ENCODE results near the gene DLG2.

DNA sequence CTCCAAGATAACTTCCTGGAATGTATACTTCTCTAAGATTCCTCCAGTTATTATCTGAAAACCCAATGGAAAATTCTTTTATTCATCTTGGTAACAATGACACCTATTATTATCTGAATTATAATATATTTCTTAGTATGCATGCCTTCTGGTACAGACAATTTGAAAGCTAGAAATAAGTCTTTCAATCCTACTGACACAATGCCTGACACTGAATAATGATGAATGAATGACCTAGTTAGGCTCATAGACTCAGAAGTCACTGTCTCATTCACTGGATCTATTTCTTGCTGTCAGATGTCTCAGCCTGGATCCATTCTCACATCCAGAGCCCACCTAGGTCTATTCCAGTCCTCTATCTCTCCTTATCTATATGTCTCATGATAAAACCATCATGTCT, 1214.3 kb downstream of the DLG2 start:
- TF ChIP-seq, protein P1, sequence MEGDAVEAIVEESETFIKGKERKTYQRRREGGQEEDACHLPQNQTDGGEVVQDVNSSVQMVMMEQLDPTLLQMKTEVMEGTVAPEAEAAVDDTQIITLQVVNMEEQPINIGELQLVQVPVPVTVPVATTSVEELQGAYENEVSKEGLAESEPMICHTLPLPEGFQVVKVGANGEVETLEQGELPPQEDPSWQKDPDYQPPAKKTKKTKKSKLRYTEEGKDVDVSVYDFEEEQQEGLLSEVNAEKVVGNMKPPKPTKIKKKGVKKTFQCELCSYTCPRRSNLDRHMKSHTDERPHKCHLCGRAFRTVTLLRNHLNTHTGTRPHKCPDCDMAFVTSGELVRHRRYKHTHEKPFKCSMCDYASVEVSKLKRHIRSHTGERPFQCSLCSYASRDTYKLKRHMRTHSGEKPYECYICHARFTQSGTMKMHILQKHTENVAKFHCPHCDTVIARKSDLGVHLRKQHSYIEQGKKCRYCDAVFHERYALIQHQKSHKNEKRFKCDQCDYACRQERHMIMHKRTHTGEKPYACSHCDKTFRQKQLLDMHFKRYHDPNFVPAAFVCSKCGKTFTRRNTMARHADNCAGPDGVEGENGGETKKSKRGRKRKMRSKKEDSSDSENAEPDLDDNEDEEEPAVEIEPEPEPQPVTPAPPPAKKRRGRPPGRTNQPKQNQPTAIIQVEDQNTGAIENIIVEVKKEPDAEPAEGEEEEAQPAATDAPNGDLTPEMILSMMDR (conservative IDR thresholded peaks at IDR 0.05; ENCODE audit: low read length), result no peak
- no peak for TF ChIP-seq EZH2phosphoT487 (IDR thresholded peaks at IDR 0.05; ENCODE audit: borderline replicate concordance, low read depth, low read length)
